NCI-H82 (cell line): ENCODE results near the gene ZBTB16.

Experiments
- DNase-seq: peaks from one replicate; lab custom pipeline; 2025; lab: John Stamatoyannopoulos, UW

ZBTB16 gene

DNA sequence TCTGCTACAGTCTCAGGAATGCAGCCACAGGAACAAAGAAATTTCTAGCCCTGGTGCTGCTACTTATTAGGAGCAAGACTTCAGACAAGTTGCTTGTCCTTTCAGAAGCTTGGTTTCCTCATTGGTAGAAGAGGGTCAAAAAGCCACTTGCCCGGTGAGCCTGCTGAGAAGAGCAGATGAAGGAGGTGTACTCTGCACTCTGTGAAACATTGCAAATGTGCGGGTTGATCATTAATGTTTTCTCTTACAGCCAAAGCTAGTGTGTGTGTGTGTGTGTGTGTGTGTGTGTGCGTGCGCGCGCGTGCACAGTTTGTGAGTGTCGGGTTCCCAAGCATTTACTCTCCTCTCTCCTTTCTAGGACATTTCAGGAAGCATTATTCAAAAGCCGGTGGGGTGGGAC, 150.4 kb downstream of the ZBTB16 start:
- DNase-seq, result no peak

DNA sequence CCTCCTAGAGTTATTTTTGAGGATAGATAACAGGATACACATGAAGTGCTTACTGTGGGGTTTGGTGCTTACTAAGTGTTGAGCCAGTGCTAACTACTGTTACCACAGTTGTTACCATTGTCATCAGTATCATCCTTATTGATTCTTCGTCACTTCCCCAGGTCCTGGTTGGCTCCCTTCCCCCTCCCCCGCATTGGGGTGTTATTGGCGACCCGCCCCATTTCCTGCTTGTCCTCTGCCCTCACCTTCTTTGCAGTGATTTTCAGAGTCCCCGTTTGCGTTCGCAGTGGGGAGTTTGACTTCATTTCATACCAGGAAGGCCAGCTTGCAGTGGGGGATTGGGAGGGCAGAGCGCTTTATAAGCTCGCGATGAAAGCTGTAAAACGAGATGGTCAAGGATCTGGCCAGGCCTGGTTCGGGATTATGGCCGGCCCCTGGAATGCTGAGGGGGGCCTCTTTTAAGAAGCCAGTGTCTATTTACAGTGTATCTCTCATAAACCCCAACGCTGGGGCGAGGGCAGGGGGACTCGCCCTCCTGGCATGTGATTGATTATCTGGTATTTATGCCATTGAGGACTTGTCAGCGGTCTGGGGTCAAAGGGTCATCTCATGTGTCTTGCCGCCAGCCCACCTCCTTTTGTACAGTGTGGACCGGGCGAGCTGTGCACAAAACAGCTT, 152.1 kb downstream of the ZBTB16 start:
- no peak for DNase-seq

DNA sequence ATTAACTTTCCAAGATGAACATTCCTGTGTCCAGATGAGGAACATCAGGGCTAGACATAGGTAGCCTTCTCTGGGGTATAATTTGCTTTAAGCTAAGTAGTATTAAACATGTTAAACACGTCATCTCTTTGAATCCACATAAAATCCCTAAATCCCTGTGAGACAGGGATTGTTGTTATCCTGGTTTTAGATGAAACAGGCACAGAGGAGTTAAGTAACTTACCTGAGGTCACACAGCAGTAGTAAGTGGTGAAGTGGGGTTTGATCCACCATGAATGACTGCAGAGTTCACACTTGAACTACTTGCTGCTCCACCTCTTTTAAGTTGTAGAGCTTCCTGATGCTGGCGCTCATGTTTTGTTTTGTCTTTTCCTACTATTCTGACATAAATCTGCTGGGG, 154.1 kb downstream of the ZBTB16 start:
- no peak for DNase-seq

DNA sequence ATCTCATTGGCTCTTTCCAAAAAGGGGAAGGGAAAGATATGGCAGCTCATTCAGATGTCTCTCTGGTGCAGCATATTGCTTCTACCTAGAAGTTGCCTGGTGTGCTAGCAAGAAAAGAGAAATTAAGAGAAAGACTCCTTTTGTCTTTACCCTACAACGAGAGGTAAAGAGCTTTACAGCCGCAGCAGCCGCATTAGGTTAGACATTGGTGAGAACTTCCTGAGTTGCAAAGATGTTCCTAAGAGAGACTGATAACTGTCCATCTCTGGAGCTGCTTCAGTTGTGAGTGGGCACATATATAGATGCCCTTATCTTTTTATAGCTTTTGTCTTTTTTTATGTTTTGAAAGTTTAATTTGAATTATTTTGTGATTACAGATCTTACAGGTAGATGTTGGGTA, 155.9 kb downstream of the ZBTB16 start:
- DNase-seq, result no peak

DNA sequence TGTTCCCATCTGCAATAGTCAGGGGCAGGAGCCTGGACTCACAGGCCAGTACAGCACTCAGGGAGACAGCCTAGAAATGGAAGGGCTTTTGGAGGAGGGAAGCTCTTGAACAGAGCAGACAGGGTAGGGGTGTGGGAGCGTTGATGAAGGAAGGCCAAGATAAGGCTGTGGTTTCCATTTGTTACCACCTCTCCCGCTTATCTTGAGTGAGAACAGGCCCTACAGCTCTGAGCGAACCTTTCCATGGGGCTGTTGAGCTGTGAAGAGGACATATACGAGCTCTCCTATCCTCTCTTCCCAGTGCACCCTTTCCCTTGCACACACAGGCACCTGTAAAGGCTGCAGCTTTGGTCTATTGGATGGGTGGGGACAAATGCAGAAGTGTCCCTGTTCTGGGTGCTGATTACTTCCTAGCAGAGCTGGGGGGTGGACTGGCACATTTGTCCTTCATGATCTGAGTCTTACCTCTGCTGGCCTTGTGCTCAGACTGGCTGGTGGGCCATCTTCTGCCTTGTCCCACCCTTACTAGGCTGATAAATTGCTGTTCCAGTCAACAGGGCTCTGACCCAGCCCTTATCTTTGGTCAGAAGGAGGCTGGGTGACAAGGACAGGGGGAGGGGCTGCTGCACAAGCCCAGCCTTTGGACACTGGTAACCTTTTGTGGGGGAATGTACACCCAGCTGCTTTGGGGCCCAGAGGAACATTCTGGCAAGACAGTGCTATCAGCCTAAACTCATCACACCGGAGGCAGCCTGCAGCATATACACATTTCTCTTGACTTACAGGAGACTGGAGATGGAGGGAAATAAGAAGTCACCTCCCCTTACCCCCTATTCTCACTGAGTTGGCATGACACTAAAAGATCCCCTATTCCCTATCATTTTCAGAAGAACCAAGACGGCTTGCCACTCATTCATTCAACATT, 156.6 kb downstream of the ZBTB16 start:
- no peak for DNase-seq

DNA sequence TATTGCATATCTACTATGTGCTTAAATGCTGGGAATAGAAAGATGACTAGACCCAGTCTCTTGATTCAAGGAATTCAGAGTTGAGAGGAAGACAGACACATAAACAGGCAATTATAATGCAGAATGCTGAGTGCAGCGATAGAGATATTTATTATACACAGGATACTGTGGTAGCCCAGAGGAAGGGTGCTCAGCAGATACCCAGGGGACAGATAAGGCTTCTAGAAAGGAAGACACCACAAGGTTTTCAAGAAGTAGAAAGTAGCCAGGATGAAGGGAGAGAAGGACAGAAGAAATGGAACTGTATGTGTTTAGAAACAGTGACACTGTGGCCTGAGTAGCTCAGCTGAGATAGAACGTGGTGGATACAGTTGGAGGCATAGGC, 157.3 kb downstream of the ZBTB16 start:
- DNase-seq, result no peak

DNA sequence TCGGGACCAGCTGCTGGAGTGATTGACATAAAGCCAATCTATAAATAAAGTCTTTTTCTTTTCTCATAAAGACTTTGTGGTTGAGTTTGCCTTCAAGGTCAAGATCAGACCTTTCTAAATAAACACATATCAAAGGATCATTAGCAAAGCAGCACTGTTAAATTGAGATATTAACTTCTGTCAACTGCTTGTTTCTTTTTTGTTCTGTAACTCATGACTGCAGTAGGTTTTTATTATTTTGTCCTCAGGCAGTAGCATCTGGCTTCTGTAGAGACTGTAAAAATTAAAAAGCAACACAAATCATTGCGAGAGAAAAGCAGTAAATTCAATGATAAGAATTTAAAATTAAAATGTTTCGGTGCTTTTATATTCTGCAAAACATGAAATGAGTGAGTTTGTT, 159.0 kb downstream of the ZBTB16 start:
- DNase-seq, result no peak

DNA sequence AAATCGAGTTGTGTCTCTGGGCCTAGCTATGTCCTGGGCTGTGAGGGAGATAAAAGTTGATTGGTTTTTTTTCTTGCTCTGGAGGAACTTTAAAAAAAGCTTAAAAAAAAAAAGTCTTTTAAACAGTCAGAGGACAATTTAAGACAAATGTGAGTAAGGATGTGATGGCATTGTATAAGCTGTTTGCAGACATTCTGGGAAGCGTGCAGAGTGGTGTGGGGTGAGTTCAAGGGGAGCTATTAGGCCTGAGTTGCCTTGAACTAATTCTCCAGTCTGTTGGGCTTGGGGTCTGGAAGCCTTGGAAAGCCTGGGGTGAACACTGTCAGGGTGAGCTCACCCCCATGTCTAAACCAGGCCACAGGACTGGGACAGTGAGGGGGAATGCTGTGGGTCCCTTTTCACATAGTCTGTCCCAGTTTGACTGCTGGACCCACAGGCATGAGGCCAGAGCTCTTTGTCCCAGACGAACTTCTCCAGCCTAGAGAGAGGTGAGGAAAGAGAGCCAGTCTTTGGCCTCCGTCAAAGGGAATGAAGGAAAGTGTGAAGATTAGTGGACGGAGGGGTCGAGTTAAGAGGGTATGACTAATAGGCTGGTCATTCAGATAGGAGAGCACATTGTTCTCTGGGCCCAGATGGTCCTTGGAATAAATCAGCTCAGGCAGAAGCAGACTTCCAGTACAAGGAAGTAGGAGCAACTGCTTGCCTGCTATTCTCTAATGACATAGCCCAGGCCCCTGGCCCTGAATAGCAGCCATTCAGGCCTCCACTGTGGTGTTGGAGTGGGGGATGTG, 160.2 kb downstream of the ZBTB16 start:
- DNase-seq, result peak; percentile 77

DNA sequence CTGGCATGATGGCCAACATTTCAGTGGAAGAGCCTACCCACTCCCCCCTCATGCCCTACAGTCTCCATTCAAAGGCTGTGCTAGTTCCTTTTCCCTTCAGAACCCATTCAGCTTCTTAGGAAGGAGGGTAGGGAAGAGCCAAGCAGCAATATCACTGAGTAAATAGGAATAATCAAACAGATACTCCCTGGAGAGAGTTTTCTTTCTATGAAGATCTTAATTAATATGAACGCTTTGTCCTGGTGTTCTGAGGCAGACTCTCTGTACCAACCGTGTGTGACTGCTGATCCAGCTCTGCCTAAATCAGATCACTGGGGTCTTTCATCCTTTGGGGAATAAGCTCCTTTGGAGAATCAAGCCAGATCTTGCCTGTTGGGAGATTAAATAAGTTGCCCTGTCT, 161.5 kb downstream of the ZBTB16 start:
- DNase-seq, result peak; percentile 71

DNA sequence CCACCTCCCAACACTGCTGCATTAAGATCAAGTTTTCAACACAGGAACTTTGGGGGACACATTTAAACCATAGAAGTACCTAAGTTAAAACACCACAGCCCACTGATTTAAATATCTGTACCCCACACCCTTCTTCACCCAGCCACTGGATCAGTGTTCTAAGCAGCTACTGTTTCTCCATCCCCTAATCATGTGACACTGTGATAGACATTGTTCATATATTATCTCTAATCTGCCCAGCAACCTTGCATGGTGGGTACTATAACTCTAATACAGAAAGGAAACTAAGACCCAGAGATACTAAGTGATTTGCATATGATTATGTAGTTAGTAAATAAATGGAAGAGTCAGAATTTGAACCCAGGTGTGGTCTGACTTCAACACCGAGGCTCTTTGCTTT, 166.2 kb downstream of the ZBTB16 start:
- no peak for DNase-seq

DNA sequence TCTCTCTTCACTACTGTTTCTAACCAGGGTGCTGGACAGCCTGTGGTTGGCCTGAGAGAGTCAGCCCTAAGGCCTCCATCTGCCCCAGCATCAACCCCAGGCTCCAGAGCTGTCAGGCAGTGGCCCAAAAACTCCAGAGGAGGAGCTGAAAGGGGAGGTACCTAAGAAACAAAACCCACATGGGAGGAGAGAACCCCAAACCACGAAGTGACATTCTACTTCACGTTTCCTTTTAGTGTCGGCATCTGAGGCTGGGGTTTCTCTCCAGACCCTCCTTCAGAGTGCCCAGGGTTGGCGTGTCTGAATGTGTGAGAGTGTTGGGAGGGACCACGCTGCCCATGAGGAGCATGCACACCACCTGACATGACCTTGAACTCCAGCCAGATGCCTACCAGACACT, 166.8 kb downstream of the ZBTB16 start:
- DNase-seq, result no peak

DNA sequence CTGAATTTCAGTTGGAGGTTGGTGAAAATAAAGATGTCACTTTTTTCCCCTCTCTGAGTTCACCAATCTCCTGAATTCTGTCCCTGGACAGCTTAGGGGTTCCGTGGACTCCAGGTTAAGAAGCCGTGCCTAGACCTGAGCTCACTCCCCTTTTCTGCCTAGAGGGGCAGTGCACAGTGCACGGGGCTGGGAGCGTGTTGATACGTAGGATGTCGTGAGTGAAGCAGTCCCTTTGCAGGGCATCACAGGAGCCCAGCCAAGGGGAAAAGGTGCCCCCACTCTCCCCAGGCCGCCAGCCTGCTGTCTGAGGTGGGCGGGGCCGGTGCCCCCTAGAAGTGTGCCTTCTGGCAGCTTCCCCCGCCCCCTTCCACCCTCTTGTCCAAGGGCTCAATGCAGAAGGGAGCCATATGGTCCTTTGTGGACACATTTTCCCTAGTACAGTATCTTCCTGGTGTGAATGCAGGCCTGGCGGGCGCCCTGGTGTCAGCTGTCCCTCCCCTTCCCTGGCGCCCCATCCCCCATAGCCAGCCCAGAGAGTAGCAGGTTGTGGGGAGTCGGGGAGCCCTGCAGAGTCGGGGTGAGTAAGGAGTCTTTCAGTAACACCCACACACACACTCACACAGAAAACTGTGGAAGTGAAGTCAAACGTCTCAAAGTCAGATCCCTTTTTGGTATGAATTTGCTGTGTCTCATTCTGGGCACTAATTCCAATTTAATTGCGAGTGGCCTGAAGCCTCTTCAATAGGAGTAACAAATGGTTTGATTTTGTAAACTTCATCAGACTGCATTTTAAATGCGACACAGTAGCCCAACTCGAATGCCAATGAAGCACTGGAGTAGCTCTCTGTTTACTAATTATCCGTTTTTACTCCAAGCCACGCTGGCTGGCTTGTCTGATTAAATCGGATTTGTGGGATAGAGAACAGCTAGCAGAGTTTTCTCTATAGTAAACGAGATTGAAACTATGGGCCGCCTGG, 169.2 kb downstream of the ZBTB16 start:
- peak; percentile 96 for DNase-seq

DNA sequence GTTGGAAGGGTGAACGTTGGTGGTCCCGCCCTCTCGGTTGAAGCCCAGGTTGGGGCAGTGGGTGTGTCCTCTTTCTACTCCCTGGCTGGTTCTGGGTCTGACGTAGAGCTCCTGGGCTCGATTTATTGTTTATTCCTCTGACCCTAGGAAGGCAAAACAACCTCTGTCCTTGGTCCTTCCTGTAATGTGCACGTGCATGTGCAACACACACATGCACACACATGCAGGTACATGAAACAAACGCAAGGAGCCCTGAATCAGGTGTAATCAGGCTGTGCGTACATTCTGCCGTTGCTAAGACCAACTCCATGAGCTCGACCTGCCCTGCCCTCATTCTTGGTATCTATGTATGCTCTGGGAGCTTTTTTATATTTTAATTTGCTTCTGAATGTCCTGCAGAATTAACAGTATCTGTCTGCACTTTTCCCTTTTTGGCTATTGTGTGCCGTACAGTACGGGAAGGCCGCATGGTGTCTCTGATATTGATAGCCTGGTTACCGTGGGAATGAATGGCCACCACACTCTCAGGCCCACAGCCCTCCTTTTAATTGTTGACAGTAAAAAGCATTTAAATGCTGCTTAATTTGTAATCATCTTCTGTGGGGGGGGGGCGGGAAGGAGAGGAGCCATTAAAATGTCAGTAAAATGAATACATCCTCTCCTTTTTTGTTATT, 170.7 kb downstream of the ZBTB16 start:
- peak; percentile 37 for DNase-seq

DNA sequence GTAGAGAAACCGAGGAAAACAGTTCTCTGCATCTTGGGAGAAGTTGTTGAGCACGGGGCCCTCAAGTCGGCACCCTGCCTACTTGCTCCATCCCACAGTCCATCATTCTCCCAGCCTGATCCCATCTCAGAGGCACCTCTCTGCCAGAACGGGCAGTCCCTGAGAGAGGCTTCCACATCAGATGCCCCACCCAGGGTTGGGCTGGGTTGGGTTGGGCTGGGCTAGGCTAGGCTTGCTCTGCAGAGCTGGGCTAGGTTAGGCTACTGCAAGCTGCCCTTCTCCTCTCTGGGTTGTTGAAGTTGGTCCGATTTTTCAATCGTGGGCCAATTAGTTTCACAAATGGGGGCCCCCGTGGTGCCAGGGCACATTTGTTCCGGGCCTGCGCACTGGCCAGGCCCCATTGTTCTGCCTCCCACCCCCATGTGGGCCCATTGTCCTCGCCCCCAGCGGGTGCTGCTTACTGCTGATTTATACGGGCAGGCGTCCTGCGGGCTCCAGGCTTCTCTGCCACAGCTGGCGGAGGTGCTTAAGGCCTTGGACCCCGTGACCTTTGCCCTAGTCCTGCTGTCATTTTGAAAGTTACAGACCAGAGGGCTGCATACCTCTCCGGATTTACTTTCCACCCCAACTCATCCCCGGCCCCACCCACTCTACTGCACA, 173.0 kb downstream of the ZBTB16 start:
- DNase-seq, result peak; percentile 40

DNA sequence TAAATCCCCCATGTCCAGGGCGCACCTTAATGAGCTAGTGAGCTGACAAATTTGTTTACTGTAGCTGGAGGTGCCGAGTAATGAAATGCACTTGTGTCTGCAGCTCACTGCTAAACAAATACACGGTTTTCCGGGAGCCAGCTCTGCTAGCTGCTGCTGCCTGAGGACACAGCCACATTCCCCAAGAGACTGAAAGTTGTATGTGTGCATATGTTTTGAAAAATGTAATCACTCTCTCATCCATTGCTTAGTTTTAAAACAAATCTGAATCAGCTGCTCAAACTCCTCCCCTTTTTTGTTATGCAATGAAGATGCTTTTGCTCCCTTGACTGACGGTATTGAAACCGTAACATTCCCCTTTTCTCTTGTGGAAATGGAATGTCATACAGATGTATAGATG, 174.2 kb downstream of the ZBTB16 start:
- DNase-seq, result peak; percentile 23

DNA sequence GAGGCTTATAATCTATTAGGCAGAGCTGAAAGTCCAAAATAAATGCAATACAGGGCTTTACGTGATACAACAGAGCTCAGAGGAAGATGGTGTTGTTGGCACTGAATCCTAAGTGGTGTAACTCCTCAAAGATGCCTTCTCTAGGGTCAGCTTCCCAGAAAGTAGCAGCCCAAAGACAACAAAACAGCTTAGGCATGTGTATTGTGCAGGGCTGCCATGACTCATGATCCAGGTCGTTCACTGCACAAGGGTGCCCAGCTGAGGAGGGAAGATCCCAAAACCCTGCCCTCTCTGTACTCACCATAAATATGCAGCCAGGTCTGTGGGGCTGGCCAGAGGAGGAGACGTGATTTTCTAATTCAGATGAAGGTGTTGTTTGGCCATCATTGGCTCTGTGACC, 177.3 kb downstream of the ZBTB16 start:
- DNase-seq, result no peak

DNA sequence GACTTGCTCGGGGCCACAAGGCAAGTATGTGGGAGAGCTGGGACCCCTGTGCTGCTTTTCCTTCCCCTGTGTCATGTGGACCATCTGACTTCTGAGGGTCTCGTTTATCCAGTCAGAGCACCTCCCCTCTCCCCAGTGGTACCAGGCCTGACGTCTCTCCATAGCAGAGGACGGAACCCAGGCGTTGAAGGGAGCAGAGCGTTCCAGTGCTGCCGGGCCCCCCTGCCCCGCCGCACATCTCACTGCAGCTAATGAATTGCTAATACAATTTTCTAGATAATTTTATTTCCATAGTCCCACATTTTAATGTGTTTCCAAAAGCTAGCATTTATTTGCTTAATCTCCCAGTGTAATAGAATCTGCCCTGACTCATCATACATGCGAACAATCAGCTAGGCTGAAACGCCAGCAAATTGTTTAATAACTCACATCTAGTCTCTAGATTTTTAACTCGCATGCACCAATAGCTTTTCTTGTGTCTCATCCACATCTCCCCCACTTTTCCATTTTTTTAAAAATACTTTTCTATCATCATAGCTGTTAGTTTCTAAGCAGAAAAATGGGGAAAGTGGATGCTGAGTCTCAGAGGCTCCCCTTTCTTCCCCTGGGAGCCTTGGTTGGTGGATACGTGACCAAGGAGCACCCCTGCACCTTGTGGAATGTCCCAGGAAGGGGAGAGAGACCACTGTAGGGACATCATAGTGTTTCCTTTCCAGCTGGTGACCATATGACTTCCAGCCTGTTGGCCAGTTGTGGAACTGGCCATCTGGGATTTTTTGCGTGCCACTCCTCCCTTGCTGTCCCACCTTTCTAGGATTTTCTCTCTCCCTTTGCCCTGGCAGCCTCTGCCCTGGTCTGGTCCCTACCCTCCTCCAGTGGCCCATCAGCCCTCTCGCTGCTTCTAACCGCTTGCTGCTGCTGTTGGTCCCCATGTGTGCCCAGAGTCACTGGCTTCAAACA, 178.1 kb downstream of the ZBTB16 start:
- no peak for DNase-seq

DNA sequence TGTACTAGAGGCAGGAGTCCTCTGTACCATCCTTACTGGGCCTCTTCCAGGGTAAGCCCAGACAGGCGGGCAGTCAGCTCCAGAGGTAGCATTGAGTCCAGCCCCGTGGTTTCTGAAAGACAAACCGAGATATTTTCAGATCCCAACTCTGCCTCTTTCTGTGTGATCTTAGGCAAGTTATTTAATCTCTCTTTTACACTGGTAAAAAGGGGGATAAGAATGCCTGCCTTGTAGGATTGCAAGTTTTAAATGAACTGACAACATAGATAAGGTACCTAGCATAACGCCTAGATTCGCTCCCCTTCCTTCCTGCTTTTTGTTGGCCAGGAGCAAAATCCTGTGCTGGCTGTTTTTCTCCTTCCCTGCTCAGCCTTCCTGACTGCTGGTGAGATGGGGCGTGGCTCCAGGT, 180.2 kb downstream of the ZBTB16 start:
- no peak for DNase-seq

DNA sequence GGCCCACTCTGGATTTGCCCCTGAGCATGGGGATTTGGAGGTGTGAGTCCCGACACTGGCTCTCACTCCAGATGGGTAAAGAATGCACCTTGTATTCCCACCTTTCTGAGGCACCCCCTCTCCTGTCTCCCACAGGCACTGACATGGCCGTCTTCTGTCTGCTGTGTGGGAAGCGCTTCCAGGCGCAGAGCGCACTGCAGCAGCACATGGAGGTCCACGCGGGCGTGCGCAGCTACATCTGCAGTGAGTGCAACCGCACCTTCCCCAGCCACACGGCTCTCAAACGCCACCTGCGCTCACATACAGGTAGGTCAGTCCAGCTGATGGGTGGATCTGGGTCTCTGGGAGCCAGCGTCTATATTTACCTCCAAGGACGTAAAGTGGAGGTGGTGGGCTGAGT, 182.5 kb downstream of the ZBTB16 start:
- no peak for DNase-seq
